PC-3 (cell line): ENCODE measurements around the gene SNX2. TPM values are rescaled to one million over a fixed set of nuclear protein-coding genes. Genes with fewer than 3 reads are reported as not detected.

Experiments
- ATAC-seq: fragments of 200-7000 bp; cut with Tn5 transposase; 2 replicates; pipeline ENCODE4 v1.9.1; 2020; ENCODE audit warnings: mild to moderate bottlenecking, moderate library complexity
- BruUV-seq: library from RNA; stranded (reverse); fragments of 400-500 nt; replicated peaks from 2 replicates; lab custom pipeline; 2021; lab: Mats Ljungman, UMichigan
- CTCF ChIA-PET: fragments of 300-600 bp; sonication (Branson Sonifier 250); formaldehyde crosslinking; loops from one replicate; lab custom pipeline; 2022; ENCODE audit warnings: antibody characterized with exemption; lab: Charles Lee
- POLR2A ChIA-PET: fragments of 300-600 bp; sonication (Branson Sonifier 250); formaldehyde crosslinking; loops from one replicate; lab custom pipeline; 2022; ENCODE audit warnings: antibody characterized with exemption; ENCODE audit not compliant: unreplicated experiment; lab: Charles Lee
- DNase-seq: peaks from one replicate; pipeline ENCODE4 v3.0.0-alpha.2; 2015
- H2AFZ ChIP-seq: fragments of 300-600 bp; sonication (generic); 2 replicates; pipeline ENCODE4 v1.6.0; 2016; ENCODE audit warnings: antibody characterized with exemption, low read length
- H3F3A ChIP-seq: fragments of 300-600 bp; sonication (generic); one replicate; pipeline ENCODE4 v1.6.0; 2017; ENCODE audit warnings: antibody characterized with exemption, low read length, control low read depth, mild to moderate bottlenecking; ENCODE audit not compliant: unreplicated experiment
- H3K27ac ChIP-seq: fragments of 300-600 bp; sonication (generic); 2 replicates; pipeline ENCODE4 v1.5.1; 2016; ENCODE audit warnings: mild to moderate bottlenecking, low read length
- H3K27me3 ChIP-seq: fragments of 300-600 bp; sonication (generic); 2 replicates; pipeline ENCODE4 v1.6.1; 2016; ENCODE audit warnings: low read length, mixed read lengths
- H3K36me3 ChIP-seq: fragments of 300-600 bp; sonication (generic); 2 replicates; pipeline ENCODE4 v1.6.1; 2016; ENCODE audit warnings: low read depth, mixed run types, low read length, mixed read lengths
- H3K4me1 ChIP-seq: fragments of 300-600 bp; sonication (generic); 2 replicates; pipeline ENCODE4 v1.5.1; 2016; ENCODE audit warnings: low read length; ENCODE audit not compliant: insufficient read depth
- H3K4me2 ChIP-seq: fragments of 300-600 bp; sonication (generic); 2 replicates; pipeline ENCODE4 v1.6.0; 2016; ENCODE audit warnings: low read length
- H3K4me3 ChIP-seq: fragments of 300-600 bp; sonication (generic); 2 replicates; pipeline ENCODE4 v1.5.1; 2016; ENCODE audit warnings: mild to moderate bottlenecking, low read length, mixed read lengths
- H3K79me2 ChIP-seq: fragments of 300-600 bp; sonication (generic); 2 replicates; pipeline ENCODE4 v1.6.1; 2017; ENCODE audit warnings: low read length, mixed read lengths
- H3K9ac ChIP-seq: fragments of 300-600 bp; sonication (generic); 2 replicates; pipeline ENCODE4 v1.6.0; 2016; ENCODE audit warnings: mild to moderate bottlenecking, low read length
- H3K9me2 ChIP-seq: fragments of 300-600 bp; sonication (generic); replicated peaks from 2 replicates; pipeline ENCODE4 v1.6.1; 2016; ENCODE audit warnings: mixed run types, low read length, mixed read lengths
- H3K9me3 ChIP-seq: fragments of 300-600 bp; sonication (generic); 2 replicates; pipeline ENCODE4 v1.6.1; 2016; ENCODE audit warnings: low read length, mixed read lengths
- H4K20me1 ChIP-seq: fragments of 300-600 bp; sonication (generic); 2 replicates; pipeline ENCODE4 v1.6.1; 2016; ENCODE audit warnings: low read length, mixed read lengths
- EZH2 ChIP-seq: fragments of 300-600 bp; sonication (generic); IDR thresholded peaks from one replicate; pipeline ENCODE4 v1.6.1; 2017; ENCODE audit warnings: antibody characterized with exemption, mild to moderate bottlenecking, low read length; ENCODE audit not compliant: unreplicated experiment
- EZH2phosphoT487 ChIP-seq: fragments of 300-600 bp; sonication (generic); IDR thresholded peaks from 2 replicates; pipeline ENCODE4 v1.6.1; 2018; ENCODE audit warnings: mild to moderate bottlenecking, antibody characterized with exemption, low read length, borderline replicate concordance
- intact Hi-C: fragments of 100-400 bp; cut with micrococcal nuclease; formaldehyde crosslinking; loops from 2 replicates; pipeline ENCODE4 v1.9.0; 2023
- total RNA-seq: library from RNA; depleted of rRNA; stranded (reverse); fragments of >200 nt; gene quantifications from 2 replicates; pipeline ENCODE4 v1.2.3, GENCODE V29; 2014
- TF ChIP-seq, protein P1 (sequence below): fragments of 300-600 bp; sonication (generic); conservative IDR thresholded peaks from 2 replicates; pipeline ENCODE4 v1.5.1; 2017; ENCODE audit warnings: antibody characterized with exemption, low read depth, mild to moderate bottlenecking, low read length

The SNX2 gene
- total RNA-seq, 1 experiment from 2014 or later = 33.7 TPM

GRCh38 chr5:122815218-122815767, 40.4 kb downstream of the SNX2 start:
- no peaks in the 10 kb centered on the region for H3K9me3 ChIP-seq
- H4K20me1 ChIP-seq = no peaks in the 10 kb centered on the region
- H3K27me3 ChIP-seq = no peaks in the 10 kb centered on the region
- no peak for DNase-seq
- BruUV-seq = no TSS peak
- intact Hi-C loops = no loop called here
- ChIA-PET POLR2A (no interaction called here), CTCF (no interaction called here)
- H3K27ac ChIP-seq = no peak overlapping the region
- no peaks in the 10 kb centered on the region for H3F3A ChIP-seq
- TF ChIP-seq EZH2 (no peak), EZH2phosphoT487 (no peak)
- TF ChIP-seq, protein P1, sequence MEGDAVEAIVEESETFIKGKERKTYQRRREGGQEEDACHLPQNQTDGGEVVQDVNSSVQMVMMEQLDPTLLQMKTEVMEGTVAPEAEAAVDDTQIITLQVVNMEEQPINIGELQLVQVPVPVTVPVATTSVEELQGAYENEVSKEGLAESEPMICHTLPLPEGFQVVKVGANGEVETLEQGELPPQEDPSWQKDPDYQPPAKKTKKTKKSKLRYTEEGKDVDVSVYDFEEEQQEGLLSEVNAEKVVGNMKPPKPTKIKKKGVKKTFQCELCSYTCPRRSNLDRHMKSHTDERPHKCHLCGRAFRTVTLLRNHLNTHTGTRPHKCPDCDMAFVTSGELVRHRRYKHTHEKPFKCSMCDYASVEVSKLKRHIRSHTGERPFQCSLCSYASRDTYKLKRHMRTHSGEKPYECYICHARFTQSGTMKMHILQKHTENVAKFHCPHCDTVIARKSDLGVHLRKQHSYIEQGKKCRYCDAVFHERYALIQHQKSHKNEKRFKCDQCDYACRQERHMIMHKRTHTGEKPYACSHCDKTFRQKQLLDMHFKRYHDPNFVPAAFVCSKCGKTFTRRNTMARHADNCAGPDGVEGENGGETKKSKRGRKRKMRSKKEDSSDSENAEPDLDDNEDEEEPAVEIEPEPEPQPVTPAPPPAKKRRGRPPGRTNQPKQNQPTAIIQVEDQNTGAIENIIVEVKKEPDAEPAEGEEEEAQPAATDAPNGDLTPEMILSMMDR = no peak
- 0 out of 2 replicates have a peak, but pooled peaks cover 3% of the 10 kb centered on the region for H3K36me3 ChIP-seq
- H3K79me2 ChIP-seq = no peaks in the 10 kb centered on the region
- no peak overlapping the region for H3K4me2 ChIP-seq
- no peaks in the 10 kb centered on the region for H3K9me2 ChIP-seq
- H3K4me3 ChIP-seq = no peak overlapping the region
- H3K9ac ChIP-seq = no peak overlapping the region
- ATAC-seq = no peak
- no peak overlapping the region for H2AFZ ChIP-seq
- no peaks in the 10 kb centered on the region for H3K4me1 ChIP-seq

DNA sequence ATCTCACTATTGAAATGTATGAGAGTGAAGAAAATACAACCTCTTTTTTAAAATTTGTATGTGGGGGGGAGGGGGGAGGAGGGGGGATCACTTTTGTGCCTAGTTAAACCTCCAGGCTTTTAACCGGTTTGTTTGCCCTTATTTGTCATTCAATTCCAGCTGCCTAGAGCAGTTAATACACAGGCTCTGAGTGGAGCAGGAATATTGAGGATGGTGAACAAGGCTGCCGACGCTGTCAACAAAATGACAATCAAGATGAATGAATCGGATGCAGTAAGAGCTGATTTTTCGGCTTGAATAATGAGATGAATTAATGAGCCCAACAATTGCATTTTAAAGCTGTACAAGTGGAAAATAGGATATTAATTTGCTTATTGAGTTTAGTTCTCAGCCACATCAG, 41.9 kb downstream of the SNX2 start:
- H3K36me3 ChIP-seq = 0 out of 2 replicates have a peak, but pooled peaks cover 3% of the 10 kb centered on the region
- ATAC-seq (no peak), DNase-seq (no peak)
- H3K4me1 ChIP-seq = no peaks in the 10 kb centered on the region
- no peak overlapping the region for H3K4me3 ChIP-seq
- intact Hi-C loops = no loop called here
- ChIA-PET CTCF (no interaction called here), POLR2A (no interaction called here)
- no peaks in the 10 kb centered on the region for H3K79me2 ChIP-seq
- BruUV-seq = no TSS peak
- no peak overlapping the region for H3K4me2 ChIP-seq
- no peaks in the 10 kb centered on the region for H3K9me2 ChIP-seq
- no peaks in the 10 kb centered on the region for H3K9me3 ChIP-seq
- no peaks in the 10 kb centered on the region for H4K20me1 ChIP-seq
- H3K27me3 ChIP-seq = no peaks in the 10 kb centered on the region
- no peak overlapping the region for H3K27ac ChIP-seq
- H2AFZ ChIP-seq = no peak overlapping the region
- H3K9ac ChIP-seq = no peak overlapping the region
- no peak for TF ChIP-seq EZH2phosphoT487
- no peak for TF ChIP-seq EZH2
- TF ChIP-seq, protein P1 = no peak
- H3F3A ChIP-seq = no peaks in the 10 kb centered on the region

- no peak overlapping the region for H3K4me3 ChIP-seq
- TF ChIP-seq EZH2phosphoT487 (no peak), EZH2 (no peak)
- TF ChIP-seq, protein P1 = no peak
- CTCF ChIA-PET = no interaction called here
- H3K4me1 ChIP-seq = no peaks in the 10 kb centered on the region
- H2AFZ ChIP-seq = no peak overlapping the region
- no peak overlapping the region for H3K4me2 ChIP-seq
- no peaks in the 10 kb centered on the region for H3K27me3 ChIP-seq
- H3K79me2 ChIP-seq = no peaks in the 10 kb centered on the region
- DNase-seq = no peak
- no peak for ATAC-seq
- POLR2A ChIA-PET = no interaction called here
- intact Hi-C loops = no loop called here
- H3K9me2 ChIP-seq = no peaks in the 10 kb centered on the region
- H3K9me3 ChIP-seq = no peaks in the 10 kb centered on the region
- H3K9ac ChIP-seq = no peak overlapping the region
- H4K20me1 ChIP-seq = no peaks in the 10 kb centered on the region
- H3F3A ChIP-seq = no peaks in the 10 kb centered on the region
- H3K36me3 ChIP-seq = no peaks in the 10 kb centered on the region; the same call in 1 of the 2 replicates
- BruUV-seq = no TSS peak
- H3K27ac ChIP-seq = no peak overlapping the region
These were observed 57.1 kb downstream of the SNX2 start for GRCh38 chr5:122831984-122832383.
